ENCODE measurements around the gene KAT8.

DNA sequence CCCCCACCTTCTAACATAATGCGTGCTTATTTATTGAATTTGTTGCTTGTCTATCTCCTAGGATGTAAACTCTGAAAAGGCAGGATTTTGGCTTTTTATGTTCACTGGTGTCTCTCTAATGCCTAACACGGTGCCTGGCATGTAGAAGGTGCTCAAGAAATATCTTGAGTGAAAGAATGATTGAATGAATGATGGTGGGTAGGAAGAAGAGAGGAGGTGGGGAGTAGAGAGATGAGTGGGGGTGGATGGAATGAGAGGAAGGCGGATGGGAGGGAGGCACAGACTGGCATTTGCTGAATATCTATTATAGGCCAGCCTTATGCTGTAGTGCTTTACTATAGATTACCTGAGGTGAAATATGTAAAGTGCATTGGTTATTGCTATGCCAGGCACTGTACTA lies 30.1 kb downstream of the KAT8 start:
- TF ChIP-seq, protein P1, sequence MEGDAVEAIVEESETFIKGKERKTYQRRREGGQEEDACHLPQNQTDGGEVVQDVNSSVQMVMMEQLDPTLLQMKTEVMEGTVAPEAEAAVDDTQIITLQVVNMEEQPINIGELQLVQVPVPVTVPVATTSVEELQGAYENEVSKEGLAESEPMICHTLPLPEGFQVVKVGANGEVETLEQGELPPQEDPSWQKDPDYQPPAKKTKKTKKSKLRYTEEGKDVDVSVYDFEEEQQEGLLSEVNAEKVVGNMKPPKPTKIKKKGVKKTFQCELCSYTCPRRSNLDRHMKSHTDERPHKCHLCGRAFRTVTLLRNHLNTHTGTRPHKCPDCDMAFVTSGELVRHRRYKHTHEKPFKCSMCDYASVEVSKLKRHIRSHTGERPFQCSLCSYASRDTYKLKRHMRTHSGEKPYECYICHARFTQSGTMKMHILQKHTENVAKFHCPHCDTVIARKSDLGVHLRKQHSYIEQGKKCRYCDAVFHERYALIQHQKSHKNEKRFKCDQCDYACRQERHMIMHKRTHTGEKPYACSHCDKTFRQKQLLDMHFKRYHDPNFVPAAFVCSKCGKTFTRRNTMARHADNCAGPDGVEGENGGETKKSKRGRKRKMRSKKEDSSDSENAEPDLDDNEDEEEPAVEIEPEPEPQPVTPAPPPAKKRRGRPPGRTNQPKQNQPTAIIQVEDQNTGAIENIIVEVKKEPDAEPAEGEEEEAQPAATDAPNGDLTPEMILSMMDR (IDR thresholded peaks at IDR 0.05): no peak
- TF ChIP-seq POLR2AphosphoS5 (IDR thresholded peaks at IDR 0.05) (no peak), POLR2A (IDR thresholded peaks at IDR 0.05) (no peak)

Measured in stomach (tissue), 4 donors.